ENCODE results near the gene WASL. TPM values are rescaled to one million over a fixed set of nuclear protein-coding genes. Genes with fewer than 3 reads are reported as not detected.
"Not testable (repeated sequence)": the region's sequence is repeated elsewhere in the genome, so short reads cannot be mapped to it uniquely, and the experiment has no call there.

The WASL gene
- total RNA-seq, 1 experiment from 2014 or later = 33.2 TPM

GRCh38 chr7:123741940-123742339 lies 6.9 kb downstream of the WASL start:
- CTCF ChIA-PET = no interaction called here
- BruUV-seq (replicated peaks) = no TSS peak
- Mint-ChIP-seq H3K4me1 (ENCODE audit: low read depth, unreplicated experiment) (peaks cover 51% of the 10 kb centered on the region), H3K4me3 (ENCODE audit: low read depth, unreplicated experiment) (no peak overlapping the region), H3K27ac (ENCODE audit: unreplicated experiment) (no peak overlapping the region), H3K36me3 (ENCODE audit: insufficient read depth, unreplicated experiment) (peaks cover 9% of the 10 kb centered on the region), H3K9me3 (ENCODE audit: low read depth, unreplicated experiment) (no peaks in the 10 kb centered on the region), H3K27me3 (ENCODE audit: unreplicated experiment) (no peaks in the 10 kb centered on the region)
- intact Hi-C loops (cut with micrococcal nuclease; ENCODE audit: unreplicated experiment) = no loop called here
- no peak for DNase-seq
- TF ChIP-seq CTCF (IDR thresholded peaks at IDR 0.05; ENCODE audit: unreplicated experiment) = no peak

GRCh38 chr7:123738808-123739207 lies 10.0 kb downstream of the WASL start:
- TF ChIP-seq CTCF (IDR thresholded peaks at IDR 0.05; ENCODE audit: unreplicated experiment) = no peak
- BruUV-seq (replicated peaks) = no TSS peak
- intact Hi-C loops (cut with micrococcal nuclease; ENCODE audit: unreplicated experiment) = no loop called here
- Mint-ChIP-seq H3K9me3 (ENCODE audit: low read depth, unreplicated experiment) (no peaks in the 10 kb centered on the region), H3K27me3 (ENCODE audit: unreplicated experiment) (no peaks in the 10 kb centered on the region), H3K36me3 (ENCODE audit: insufficient read depth, unreplicated experiment) (no peaks in the 10 kb centered on the region), H3K27ac (ENCODE audit: unreplicated experiment) (no peak overlapping the region), H3K4me1 (ENCODE audit: low read depth, unreplicated experiment) (peaks cover 31% of the 10 kb centered on the region), H3K4me3 (ENCODE audit: low read depth, unreplicated experiment) (no peak overlapping the region)
- DNase-seq = no peak
- CTCF ChIA-PET = no interaction called here

- Mint-ChIP-seq H3K9me3 (ENCODE audit: low read depth, unreplicated experiment) (no peaks in the 10 kb centered on the region), H3K27ac (ENCODE audit: unreplicated experiment) (no peak overlapping the region), H3K27me3 (ENCODE audit: unreplicated experiment) (no peaks in the 10 kb centered on the region), H3K36me3 (ENCODE audit: insufficient read depth, unreplicated experiment) (no peaks in the 10 kb centered on the region), H3K4me3 (ENCODE audit: low read depth, unreplicated experiment) (no peak overlapping the region), H3K4me1 (ENCODE audit: low read depth, unreplicated experiment) (peaks cover 27% of the 10 kb centered on the region)
- intact Hi-C loops (cut with micrococcal nuclease; ENCODE audit: unreplicated experiment) = no loop called here
- DNase-seq = no peak
- CTCF ChIA-PET = no interaction called here
- BruUV-seq (replicated peaks) = no TSS peak
- TF ChIP-seq CTCF (IDR thresholded peaks at IDR 0.05; ENCODE audit: unreplicated experiment) = no peak
Observed at GRCh38 chr7:123738356-123738755, 10.4 kb downstream of the WASL start.

- H3K27ac Mint-ChIP-seq (ENCODE audit: unreplicated experiment); H3K36me3 Mint-ChIP-seq (ENCODE audit: insufficient read depth, unreplicated experiment); DNase-seq; intact Hi-C loops (cut with micrococcal nuclease; ENCODE audit: unreplicated experiment); H3K9me3 Mint-ChIP-seq (ENCODE audit: low read depth, unreplicated experiment); BruUV-seq (replicated peaks); H3K27me3 Mint-ChIP-seq (ENCODE audit: unreplicated experiment); H3K4me3 Mint-ChIP-seq (ENCODE audit: low read depth, unreplicated experiment): not testable (repeated sequence)
- CTCF ChIA-PET = interaction anchor here (0.6 kb wide), 1 partner anchor 153 kb away, joined by 6 read pairs; no protein-coding TSS in a partner anchor
- H3K4me1 Mint-ChIP-seq (ENCODE audit: low read depth, unreplicated experiment) = peaks cover 27% of the 10 kb centered on the region
Observed at GRCh38 chr7:123737168-123737674, 11.6 kb downstream of the WASL start.

- Mint-ChIP-seq H3K4me3 (ENCODE audit: low read depth, unreplicated experiment) (no peak overlapping the region), H3K27ac (ENCODE audit: unreplicated experiment) (no peak overlapping the region), H3K27me3 (ENCODE audit: unreplicated experiment) (no peaks in the 10 kb centered on the region), H3K4me1 (ENCODE audit: low read depth, unreplicated experiment) (peaks cover 27% of the 10 kb centered on the region), H3K36me3 (ENCODE audit: insufficient read depth, unreplicated experiment) (no peaks in the 10 kb centered on the region), H3K9me3 (ENCODE audit: low read depth, unreplicated experiment) (no peaks in the 10 kb centered on the region)
- no peak for DNase-seq
- TF ChIP-seq CTCF (IDR thresholded peaks at IDR 0.05; ENCODE audit: unreplicated experiment) = no peak
- BruUV-seq (replicated peaks) = no TSS peak
- intact Hi-C loops (cut with micrococcal nuclease; ENCODE audit: unreplicated experiment) = no loop called here
- CTCF ChIA-PET = no interaction called here
Observed at GRCh38 chr7:123735539-123735938, 13.3 kb downstream of the WASL start.

All from Calu3 (cell line).